Activated CD8-positive, alpha-beta memory T cell treated with anti-CD3 and anti-CD28 coated beads for 1 hour (primary cell): ENCODE results near the gene NCL.
"Not testable (repeated sequence)": the region's sequence is repeated elsewhere in the genome, so short reads cannot be mapped to it uniquely, and the experiment has no call there.

Experiments
- DNase-seq, 2 donors: peaks; one replicate each; pipeline ENCODE4 v3.0.0-alpha.2; 2020; ENCODE audit warnings: low read depth in 1 of 2; ENCODE audit errors: extremely low read depth in 1 of 2

The NCL gene

DNA sequence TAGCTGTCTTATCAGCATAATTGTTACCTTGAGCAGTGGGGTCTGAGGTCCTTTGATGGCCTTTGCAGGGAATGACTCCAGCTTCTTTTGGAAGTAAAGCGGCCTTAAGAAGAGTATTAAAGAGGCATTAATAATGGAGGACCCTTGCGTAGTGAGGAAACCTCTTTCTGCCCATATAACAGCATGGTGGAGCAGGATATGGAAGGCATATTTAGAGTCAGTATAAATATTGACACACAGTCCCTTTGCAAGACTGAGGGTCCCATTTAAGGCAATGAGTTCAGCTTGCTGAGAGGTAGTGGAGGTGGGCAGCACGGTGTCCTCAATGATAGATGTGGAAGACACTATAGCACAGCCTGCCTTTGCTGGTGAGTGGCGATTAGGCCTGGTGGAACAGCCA is 32.7 kb downstream of the NCL start:
- DNase-seq = no peak

- DNase-seq = not testable (repeated sequence)
Measured at GRCh38 chr2:231430437-231430836, 33.8 kb downstream of the NCL start.

DNA sequence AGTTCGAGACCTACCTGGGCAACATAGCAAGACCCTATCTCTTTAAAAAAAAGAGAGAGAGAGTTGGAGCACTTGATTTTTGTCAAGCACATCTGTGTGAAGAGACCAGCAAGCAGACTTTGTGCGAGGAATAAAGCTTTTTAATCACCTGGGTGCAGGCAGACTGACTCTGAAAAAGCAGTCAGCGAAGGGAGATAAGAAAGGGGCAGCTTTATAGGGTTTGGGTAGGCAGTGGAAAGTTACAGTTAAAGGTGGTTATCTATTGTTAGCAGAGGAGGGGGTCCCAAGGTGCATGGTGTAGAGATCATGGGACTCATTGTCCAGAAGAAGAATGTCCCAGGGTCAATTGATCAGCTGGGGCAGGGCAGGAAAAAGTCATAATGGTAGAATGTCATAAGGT is 34.4 kb downstream of the NCL start:
- DNase-seq = no peak

GRCh38 chr2:231429152-231429551 is 35.1 kb downstream of the NCL start:
- no peak for DNase-seq

DNA sequence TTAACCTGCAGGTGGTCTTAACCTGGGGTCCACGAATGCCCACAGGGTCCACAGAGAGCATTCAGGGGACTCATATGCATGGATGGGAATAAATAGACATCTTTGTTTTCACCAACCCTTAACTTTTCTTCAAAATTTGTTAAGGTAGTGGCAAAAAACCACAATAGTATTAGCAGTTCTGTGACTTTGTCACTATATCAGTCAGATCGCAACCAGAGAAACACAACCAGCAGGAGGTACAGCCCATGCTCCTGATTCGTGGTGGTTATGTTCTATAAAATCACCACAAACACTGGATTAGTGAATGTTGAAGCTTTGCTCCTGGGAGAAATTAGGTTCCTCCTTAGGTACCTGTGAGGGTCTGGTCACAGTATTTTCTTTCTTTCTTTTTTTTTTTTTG is 37.2 kb downstream of the NCL start:
- DNase-seq = no peak

GRCh38 chr2:231425811-231426703 is 38.2 kb downstream of the NCL start:
- peak; percentile 22 to 71 for DNase-seq

DNA sequence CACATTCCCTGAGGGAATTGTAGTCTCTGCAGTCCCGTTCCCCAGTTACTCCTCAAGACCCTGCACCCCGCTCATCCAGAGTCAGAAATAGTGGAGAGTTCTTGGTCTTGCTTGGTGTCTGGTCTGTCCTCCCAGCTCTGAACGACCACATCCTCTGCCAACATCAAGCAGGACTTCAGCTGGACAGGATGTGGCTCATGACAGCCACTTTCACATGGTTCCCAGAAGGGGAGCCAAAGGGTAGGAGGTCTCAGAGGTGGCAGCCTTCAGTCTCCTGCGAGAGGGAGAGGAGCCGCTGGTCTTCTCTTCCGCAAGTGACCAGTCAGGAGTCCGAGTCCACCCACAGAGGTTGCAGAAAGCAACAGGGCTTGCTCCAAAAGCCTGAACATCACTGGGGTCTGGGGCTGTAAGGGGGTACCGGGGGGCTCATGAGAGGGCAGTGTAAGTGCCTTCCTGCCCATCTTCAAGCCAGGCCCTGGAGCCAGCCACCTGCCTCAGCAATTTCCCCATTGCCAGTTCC is 38.9 kb downstream of the NCL start:
- no peak for DNase-seq

GRCh38 chr2:231423176-231423575 is 41.1 kb downstream of the NCL start:
- no peak for DNase-seq

DNA sequence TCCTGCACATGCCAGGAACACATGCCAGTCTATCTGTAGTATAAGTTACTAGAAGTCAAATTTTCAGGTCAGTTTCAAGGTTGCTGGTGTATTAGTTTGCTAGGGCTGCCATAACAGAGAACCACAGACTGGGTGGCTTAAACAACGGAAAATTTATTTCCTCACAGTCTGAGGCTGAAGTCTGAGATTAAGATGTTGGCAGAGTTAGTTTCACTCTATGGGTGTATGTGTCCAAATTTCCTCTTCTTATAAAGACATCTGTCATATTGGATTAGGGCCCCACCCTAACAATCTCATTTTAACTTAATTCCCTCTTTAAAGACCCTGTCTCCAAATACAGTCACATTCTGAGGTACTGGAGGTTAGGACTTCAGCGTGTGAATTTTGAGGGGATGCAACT is 42.2 kb downstream of the NCL start:
- no peak for DNase-seq

GRCh38 chr2:231421051-231421580 is 43.2 kb downstream of the NCL start:
- no peak for DNase-seq

- no peak for DNase-seq
Measured at GRCh38 chr2:231418820-231419640, 45.3 kb downstream of the NCL start.

- DNase-seq = no peak
Measured at GRCh38 chr2:231415029-231415428, 49.3 kb downstream of the NCL start.

DNA sequence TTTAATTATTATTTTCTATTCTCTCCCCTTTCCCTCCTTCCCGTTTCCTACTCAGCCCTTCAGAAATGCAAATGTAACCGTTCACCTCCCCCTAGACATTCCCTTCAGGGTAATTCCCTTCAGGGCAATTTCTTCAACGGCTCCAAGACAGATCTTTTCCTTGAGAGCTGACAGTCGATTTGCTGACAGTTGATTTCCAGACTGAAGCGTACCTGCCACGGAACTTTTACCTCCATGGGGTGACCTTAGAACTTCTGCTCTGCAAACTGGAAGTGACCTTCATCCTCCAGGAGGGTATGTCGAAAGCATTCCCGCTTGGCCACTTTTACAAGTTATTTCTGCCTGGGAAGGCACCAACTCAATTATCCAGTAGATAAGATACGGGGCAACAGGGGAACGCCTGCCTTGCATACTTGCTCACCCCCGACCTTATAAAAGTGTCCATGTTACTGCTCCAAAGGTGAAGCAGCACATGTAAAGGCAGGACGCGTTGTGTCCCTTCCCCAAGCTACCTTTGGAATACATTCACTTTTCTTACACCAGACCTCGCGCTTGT is 50.3 kb downstream of the NCL start:
- no peak for DNase-seq

GRCh38 chr2:231413456-231413855 is 50.8 kb downstream of the NCL start:
- no peak for DNase-seq

DNA sequence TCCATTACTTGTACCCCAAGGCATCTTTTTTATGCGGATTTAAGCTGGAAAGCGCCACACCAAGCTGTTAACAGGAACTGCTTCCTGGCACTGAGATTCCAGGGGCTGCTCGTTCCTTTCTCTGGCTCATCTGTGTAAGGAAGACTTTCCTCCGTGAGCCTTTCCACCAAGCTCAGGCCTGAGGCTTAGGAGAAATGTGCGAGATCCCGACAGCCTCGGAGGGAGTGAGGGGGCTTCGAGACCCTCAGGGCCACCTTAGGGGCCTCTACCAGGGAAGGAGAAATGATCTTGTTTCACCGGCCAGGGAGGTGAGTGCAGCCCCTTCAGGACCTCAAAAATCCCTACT is 51.7 kb downstream of the NCL start:
- DNase-seq = no peak

DNA sequence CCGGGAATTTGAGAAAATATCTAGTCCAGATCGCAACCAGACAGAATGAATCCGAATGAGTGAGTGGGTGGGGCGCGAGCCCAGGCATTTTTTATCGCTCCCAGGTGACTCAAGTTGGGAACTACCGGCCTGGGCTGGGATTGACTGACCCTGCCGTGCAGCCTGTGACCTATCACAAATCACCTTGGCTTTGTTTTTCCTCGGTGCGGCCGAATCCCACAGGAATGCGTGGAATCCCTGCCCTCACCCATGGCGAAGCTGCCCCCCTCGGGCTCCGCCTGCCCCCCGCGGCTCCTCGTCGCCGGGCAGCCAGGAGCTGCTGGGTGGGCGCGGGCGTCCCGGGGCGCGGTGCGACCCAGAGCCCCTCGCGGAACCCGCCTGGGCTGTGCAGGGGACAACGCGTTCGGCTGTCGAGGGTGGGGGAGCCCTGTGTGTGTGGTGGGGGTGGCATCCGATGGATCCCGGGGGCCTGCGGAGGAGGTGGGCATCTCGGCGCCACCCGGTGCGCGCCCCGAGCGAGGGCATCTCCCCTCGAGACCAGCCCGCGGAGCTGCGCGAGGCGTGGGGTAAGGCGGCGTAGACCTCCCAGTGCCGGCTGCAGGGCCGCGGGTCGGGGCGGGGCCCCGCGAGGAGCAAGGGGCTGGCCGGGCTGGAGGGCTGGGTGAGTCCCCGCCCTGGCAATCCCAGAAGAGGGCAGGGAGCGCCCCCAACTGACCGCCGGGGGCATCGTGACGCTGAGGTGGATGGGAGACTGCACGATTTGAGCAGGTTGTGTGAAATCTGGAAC is 52.3 kb downstream of the NCL start:
- DNase-seq = peak; percentile 48 to 58

- DNase-seq = no peak
Measured at GRCh38 chr2:231411237-231411636, 53.0 kb downstream of the NCL start.

GRCh38 chr2:231410293-231411004 is 53.8 kb downstream of the NCL start:
- DNase-seq = no peak

DNA sequence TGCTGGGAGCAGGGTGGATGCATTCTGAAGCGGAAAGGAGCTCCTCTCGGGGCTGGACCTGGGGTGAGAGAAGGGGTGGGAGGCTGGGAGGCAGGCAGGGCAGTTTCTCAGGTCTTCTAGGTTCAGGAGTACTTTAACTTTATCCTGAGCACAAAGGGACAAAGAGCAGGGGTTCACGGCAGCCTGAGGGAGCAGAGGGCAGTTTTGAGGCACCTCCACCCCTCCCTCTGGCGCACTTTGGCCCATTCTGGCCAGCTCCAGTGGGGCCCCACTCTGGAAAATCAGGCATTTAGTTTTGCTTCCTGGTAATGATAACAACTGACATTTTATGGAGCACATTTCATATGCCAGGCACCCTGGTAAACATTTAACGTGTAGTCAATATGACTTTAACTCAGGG is 54.5 kb downstream of the NCL start:
- no peak for DNase-seq

GRCh38 chr2:231408304-231408703 is 56.0 kb downstream of the NCL start:
- DNase-seq = not testable (repeated sequence)
